RPMI8226 (cell line): ENCODE results near the gene HRH2.

Source experiments
- DNase-seq: peaks from one replicate; pipeline ENCODE4 v3.0.0-alpha.2; 2015

HRH2 gene

DNA sequence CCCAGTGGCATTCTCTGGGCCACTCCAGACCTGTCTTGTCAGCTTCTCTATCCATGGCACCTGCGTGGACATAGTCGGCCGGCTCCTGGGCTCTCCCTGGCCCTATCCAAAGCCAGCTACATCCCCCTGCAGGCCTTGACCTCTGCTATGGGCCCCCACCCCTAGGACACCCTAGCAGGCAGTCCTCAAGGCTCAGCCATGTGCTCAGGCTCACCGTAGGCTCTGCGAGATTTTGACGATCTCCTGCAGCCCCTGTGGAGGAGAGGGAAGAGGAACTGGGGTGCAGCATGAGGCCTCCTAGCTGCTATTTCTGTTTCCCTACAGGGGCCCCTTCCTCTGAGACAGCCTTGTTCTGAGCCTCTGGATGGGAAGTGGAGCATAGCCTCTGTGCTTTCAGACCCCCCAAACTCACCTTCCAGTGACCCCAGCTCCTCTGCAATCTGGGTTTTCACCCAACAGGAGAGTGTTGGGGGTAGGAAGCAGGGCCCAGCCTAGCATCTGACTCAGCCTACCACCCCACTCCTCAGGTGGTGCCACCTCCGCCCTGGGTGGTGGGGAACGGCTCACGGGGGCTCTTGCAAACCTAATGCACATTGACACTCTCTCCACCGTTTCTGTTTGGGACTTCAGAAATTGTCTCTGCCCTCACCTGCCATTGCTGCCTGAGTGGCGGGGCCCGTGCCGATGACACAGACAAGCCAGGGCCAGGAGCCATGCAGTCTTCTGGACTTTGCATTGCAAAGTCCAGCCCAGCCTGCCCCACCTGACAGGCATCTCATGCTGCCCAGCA lies 36.7 kb downstream of the HRH2 start:
- no peak for DNase-seq

DNA sequence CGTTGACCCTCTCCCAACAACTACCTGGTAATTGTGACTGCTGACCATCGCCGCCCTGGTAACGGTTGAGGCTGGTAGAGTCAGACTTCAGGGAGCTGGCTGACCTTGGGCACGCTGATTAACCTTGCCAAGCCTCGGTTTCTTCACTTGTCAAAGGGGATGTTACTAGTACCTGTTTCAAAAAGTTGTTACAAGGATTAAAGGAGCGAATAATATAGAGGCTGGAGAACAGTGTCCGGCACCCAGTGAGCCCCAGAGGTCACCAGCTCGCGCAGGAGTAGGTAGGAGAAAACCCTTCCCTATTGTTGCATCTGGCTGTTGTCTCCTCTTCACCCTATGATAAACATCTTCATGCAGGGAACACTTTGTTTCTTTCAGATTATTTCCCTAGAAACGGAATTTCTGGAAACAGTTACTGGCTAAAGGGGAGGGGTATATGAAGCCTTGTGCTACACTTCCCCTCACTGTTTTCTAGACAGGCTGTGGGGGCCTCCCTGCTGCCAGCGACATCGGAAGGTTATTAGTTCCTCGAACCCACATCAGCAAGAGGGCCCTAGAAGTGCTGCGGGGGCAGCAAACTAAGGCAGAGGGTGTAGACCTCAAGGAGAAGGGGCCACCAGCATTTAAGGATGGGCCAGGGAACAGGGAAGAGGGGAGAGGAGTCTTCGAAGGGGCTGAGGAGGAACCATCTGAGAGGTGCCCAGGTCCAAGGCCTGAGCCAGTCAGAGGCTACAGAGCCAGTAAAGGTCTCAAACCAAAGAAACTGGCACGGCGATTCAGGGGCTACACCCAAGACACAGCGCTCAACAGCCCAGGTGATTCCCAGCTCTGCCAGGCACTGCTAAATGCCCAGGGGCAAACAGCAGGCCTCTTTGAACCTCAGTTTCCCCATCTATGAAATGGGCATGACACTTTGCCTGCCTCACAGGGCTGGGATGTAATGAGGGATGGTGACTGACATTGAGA lies 37.6 kb downstream of the HRH2 start:
- no peak for DNase-seq

DNA sequence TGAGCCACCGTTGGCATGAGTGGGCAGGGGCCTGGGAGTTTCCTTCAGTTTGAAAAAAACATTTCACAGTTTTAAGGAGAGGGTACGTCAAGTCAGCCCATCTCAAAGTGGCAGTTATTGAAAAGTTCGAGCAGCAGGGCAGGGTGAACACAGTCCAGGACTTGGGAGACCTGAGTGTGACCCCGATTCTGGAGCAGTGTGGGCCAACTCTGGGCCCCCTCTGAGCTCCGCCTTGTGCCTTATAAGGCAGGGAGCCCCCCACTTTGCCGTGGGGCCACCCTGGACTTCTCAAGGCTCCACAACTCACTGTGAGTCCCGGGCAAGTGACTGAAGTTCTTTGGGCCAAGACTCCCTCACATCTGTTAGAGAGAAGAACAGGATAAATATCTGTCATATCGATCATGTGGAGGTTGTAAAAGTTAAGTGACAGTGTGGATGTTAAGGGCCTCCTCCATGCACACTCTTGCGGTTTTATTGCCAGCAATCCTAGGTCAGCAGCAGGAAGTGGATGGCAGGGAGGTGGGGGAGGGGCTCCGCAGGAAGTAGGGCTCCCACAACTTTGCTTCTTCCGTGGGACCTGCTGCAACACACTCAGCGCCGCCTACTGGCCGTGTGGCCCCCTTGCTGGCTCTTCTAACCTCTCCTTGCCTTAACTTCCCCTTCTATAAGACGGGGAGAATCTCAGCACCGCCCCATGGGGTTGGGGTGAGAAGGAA lies 38.4 kb downstream of the HRH2 start:
- DNase-seq, result peak; percentile 85

DNA sequence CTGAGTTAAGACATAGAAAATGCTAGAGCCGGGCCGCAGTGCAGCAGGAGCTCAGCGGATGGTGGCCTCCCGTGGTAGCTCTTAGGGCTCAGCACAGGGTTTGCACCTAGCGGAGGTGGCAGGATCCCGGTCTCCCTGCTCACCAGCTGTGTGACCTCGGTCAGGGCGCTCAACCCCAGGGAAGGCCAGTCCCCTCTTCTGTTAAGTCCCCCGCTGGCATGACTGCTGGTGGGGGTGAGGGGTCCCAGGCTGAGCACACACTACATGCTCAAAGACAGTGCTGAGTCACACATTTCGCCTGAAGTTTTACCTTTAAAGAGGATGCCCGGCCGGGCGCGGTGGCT lies 39.0 kb downstream of the HRH2 start:
- DNase-seq, result no peak

DNA sequence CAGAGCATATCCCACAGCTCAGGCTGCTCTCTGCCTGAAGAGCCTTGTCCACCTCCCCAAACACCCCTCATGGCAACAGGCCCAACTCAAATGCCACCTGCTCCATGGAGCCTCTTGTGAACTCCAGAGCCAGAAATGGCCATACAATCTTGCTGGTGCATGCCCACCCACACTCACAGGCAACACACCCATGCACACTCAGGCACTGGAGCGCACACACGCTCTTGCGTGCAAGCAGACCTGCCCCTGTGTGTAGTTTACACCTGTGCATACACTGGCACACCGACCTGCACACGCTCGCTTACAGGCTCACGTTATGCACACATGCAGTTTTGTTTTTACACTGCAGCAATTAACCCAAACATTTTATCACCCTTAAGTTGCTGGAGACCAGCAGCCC lies 40.0 kb downstream of the HRH2 start:
- DNase-seq, result no peak

DNA sequence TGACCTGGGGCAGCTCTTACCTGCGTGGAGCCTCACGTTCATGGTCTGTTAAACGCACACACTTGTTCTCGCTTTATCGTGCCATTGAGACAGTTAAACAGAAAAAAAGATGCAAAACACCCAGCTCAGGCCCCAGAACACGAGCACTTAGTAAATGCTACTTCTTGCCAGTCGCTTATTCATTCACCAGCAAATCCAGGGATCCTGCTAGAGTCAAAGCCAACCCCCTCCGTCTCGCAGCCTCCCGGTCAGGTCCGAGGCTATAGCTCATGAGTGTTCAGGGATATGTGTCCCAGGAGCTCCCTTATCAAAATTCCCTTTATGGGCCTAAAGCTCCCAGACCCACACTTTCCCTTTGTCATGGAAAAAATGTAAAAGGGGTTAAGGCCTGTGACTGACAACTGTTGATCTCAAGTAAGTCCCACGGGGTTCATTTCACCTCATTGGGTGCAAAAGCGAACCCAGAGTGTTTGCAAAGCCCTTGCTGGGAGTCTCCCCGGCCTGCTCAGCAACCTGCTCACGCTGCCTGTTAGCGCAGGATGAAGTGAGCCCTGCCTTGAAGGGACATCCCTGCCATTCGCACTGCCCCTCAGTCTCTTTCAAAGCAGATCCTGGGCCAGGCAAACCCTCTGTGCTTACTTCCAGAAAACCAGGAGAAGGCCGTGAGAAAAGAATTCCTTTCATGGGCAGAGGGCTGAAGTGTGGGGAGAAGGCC lies 40.7 kb downstream of the HRH2 start:
- no peak for DNase-seq

DNA sequence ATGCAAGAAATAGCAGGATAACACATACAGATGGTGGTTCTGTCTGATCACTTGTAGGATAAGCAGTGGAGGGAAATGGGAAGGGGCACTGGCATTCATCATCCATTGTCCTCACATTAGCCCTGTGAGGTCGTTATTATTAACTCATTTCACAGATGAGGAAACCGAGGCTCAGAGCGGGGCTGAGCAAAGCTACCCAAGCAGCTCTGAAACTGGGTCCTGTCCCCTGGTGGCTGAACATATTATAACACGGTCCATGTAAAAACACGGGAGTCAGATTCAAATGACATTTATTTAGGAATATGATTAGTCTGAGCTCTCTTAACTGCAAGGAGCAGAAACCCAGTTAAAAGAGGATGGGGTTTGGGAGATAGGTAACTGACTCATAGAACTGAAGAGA lies 43.1 kb downstream of the HRH2 start:
- no peak for DNase-seq

DNA sequence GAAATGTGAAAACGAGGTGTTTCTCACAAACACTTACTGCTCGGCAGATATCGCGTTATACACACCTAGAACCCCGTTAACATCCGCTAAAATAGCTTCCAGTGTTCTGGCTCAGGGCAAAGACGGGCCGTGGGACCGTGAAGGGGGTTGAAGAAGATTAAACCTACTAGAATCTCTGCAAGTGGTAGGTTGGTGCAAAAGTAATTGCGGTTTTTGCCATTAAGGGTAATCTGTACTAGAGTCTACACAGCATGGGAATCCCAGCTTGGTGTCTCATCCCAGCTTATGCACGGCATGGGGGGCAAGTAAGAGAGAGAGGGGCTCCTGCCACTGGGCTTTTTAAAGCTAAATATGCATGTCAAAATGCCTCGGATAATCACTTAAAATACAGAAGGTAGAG lies 43.9 kb downstream of the HRH2 start:
- no peak for DNase-seq

DNA sequence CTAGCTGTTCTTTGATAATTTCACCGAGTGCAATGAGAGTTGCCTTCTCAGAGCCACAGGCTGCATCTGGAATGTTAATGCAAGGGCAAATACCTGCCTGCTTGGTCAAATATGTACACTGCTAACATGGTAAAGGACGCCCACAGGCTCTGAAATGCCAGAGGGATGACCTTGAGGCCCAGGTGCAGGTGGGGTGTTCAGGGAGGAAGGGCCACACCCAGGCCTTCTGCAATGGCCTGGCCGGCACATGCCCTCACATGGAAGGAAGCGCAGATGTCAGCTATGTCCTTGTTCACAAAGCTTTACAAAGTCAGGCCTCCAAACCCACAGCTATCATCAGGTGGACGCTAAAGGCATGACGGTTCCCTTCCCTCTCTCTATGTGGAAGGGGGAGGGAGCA lies 48.6 kb downstream of the HRH2 start:
- DNase-seq, result peak; percentile 86

DNA sequence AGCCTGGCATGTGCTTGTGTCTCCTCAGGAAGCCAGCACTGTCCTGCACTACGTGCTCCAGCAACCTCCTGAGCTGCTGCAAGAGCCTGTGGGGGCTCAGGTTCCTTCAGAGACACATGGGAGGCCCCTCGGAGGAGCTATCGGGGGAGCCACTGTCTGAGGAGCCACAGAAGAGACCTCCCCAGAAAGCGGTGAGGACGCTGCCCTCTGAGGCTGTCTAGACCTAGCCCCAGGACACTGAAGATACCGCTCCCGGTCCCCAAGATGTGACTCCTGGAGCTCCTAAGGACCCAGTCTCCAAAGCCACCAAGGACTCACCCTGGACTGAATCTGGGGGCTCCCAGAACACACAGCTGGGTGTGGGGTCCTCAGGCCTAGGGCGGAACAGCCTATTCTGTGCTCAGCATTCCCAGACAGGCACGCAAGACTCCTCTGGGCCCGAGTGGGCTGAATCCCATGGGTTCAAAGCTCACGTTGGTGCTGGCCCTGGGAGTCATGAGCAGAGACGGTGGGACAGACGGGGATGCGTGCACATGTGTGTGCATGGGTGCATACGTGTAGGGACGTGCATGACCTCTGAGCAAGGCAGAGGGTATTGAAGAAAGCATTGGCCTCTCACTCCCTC lies 50.0 kb downstream of the HRH2 start:
- DNase-seq, result no peak

DNA sequence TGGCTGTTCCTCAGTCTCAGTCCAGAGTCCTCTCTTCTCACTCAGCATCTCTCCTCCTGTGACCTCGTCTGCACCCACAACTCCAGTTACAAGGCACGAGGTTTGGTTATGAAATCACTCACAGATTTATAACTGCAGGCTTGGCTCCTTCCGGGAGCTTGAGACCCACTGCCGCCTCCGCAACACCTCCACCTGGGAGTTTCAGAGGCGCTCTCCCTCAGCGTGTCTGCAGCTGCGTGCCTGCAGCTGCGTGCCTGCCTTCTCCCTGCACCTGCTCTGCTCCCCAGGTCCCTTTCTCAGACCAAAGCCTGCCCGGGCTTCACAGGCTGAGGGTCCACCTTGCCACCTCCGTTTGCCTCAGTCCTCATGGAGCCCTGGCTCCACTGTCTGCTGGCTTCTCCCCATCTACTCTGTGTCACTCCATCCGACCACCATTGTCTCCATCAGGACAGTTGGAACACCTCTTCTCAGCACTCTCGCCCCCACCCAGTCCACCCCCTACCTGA lies 51.5 kb downstream of the HRH2 start:
- peak; percentile 88 for DNase-seq

DNA sequence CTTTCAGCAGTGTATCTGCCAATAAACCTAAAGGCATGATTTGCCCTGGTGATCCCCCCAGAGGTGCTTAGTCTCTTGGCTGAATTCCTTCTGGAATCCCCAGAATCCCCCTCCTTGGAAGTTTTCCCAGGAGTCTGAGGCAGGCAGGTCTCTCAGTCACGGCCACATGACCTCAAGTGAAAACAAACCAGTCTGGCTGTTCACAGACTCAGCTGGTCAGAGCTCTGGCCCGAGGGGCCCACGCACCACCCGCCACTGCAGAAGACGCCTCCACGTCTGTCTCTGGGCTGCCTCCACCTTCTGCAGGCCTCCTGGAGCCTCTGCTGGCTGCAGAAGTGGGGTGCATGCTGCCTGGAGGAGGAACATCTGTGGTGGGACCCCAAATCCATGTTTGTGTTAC lies 52.5 kb downstream of the HRH2 start:
- no peak for DNase-seq

DNA sequence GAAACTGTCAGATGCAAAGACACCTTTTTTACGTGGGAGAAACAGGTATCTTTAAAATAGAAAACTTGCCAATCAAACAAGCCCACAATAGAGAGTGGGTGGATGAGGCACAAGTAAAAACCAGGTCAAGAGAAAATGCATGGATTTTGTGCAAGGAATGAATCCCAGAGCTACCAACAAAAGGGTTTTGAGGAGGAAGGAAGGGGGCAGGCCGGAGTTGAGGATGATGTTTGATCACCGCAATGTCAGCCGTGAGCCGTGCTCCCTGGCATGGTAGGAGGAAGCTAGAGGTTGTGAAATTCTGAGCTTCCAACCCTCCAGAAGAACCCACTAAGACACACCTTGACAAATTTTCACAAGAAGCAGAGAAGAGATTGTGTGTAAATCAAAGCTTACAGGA lies 53.2 kb downstream of the HRH2 start:
- no peak for DNase-seq

DNA sequence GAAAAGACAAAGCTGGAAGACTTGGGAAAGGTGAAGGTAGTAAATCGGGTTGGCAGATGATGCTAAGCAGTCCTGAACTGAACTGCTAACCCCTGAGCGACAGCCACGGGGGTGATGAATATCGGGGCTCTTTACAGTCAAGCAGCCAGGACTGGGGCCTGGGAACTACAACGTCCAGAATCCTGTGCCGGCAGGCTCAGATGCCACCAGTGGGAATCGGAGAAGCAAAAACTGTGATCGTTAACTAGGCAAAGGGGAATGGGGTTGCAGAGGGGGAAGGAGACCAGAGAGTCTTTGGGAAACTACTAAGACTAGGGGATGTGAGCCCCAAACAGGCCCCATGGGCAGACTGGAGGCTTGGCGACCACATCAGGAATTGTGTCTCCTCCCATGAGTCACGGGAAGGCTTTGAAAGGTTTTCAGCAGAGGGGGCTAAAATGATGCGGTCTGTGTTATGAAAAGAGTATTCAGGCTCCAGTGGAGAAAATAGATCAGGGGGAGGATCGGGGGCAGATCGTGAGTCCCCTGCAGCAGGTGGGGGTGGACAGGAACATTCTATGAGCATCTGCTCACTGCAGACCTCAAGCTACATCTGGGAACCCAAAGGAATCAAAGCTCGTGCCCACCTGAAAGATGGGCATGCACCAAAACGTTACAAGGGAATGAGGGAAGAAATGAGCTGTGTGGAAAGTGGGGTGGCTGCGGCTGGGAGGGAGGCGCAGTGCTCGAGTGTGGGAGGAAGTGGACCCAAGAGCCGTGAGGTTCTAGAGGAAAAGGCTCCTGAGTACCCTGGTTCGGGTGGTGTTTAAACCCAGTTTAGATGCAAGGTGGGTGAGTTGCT lies 53.8 kb downstream of the HRH2 start:
- DNase-seq, result no peak

DNA sequence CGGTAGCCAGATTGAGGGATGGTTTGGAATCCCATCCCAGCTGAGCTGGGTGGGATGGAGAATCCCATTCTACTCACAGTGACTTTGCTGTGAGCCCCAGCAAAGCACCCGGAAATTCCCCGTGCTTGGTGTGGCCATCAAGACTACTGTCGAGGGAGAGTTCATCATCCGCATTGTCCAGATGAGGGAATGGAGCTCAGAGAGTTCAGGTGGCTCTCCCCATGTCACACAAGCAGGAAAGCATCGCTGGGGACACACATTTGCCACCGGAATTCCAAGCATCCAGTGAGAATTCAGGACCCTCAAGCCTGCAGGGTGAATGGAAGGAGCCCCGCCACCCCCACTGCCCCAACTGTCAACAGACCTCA lies 54.4 kb downstream of the HRH2 start:
- no peak for DNase-seq

DNA sequence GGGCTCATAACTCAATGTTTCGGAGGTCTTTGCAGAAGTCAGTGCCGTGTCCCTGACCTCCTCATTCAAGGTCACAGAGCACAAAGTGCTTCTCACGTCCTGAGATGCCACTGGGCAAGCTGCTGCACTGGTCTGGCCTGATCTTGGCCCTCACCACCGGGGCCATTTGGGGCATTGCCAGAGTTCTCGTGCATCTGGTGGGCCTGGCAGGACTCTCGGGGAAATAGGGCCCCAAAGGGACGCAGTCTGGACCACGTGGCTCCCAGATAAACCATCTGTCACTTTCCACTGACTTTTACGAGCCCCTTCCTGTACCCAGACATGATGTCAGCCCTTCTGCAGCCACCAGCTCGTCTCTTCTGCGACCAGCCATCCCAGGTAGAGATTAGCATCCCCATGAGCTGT lies 54.8 kb downstream of the HRH2 start:
- no peak for DNase-seq

DNA sequence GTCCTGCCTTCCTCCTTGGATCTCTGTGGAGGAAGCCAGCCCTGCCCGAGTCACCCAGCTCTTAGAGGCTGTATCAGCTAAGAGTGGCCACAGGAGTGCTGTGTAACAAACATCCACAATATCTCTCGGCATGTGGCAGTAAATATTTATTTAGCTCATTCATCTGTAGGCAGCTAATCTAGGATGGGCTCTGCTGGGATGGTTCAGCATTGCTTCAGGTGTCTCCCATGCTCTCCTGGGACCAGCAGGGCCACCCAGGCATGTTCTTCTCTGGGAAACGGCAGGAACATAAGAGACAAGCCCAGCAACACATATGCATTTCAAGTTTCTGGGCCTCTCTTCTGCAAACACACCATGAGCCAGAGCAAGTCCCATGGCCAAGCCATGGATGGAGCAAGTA lies 56.1 kb downstream of the HRH2 start:
- DNase-seq, result no peak

DNA sequence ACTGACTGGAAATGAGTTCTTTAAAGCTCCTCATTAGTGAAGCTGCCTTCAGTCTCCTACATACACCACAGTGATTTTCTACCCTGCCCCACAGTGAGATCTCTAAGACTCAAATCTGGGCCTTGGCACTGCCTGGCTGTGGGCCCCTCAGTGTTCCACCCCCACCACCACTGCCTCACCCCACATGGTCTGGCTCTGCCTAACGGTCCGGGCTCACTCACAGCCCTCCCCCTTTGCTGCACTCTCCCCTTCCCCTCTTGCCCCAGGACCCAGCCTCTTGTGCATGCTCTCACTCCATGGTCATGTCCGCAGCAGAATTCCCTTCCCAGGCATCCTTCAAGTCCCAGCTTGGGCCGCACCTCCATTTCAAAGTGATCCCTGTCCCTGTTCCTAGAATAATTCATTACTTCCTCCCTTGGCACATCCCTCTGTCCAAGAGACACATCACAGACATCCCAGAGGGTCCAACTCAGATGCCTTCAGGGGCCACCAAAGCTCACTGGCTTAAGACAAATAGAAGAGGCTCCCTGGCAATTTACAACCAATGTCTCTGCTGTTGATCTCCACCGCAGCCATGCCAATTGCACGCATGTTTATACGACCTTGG lies 56.7 kb downstream of the HRH2 start:
- no peak for DNase-seq

DNA sequence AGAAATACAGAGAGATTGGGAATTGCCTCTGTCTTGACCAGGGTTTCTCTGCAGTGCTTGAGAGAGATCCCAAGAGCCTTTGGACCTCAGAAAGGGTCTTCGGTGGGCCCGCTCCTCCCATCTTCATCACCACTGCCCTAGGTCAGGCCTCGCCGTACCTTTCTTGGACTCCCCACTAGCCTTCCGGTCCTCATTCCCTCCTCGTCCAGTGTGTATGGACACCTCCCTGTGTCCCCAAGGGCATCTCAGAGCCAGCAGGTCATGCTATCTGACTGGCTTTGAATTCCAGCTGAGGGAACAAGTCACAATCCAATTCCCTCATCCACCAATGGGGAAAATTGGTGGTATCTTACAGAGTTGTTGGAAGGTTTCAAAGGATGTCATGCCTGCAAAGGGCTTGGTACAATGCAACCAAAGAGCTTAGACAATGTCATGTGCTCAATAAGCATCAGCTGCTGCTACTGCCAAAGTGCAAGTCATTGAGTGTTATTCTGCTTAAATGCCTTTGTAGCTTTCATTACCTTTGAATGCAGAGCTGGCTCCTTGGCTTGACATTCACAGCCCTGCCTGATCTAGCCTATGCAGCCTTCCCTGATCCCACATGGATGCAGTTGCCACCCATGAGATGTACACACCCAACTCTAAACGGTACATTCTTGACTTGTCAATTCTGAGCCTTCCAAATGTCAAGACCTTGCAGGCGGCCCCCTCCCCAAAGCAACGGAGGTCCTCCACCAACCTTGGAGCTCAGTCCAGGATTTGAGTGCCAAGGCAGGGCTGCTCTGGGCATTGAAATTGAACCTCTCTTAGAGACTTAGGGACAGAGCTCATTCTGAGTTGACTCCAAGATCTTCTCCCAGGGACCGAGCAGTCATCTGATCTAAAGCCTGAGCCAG lies 58.0 kb downstream of the HRH2 start:
- DNase-seq, result no peak

DNA sequence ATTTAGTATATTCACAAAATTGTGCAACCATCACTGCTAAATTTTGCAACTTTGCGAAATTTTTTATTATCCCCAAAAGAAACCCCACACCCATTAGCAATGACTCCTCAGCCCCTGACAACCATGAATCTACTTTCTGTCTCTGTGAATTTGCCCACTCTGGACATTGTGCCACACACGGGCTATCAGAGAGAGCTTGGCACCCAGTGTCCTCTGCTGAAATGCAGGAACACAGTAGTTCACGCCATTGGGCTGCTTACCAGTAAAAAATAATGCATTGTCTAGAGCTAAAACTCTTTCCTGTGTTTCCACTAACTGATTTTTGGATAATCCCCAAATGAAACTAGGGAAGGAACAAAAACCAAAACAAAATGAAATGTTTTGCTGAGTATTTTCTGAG lies 60.0 kb downstream of the HRH2 start:
- no peak for DNase-seq
